Fibroblast of lung (primary cell): ENCODE measurements around the gene TRAF7.

Experiments
- EZH2 ChIP-seq: IDR thresholded peaks from 2 replicates; pipeline ENCODE4 v1.5.1; 2012; ENCODE audit warnings: low read length, control low read depth, mild to moderate bottlenecking; ENCODE audit errors: missing control alignments
- TF ChIP-seq, protein P1 (sequence below), 2 donors: IDR thresholded peaks in 1 of 2; conservative IDR thresholded peaks in 1 of 2; 1 replicate in 1 of 2; 2 replicates in 1 of 2; pipeline ENCODE4 v1.5.1; 2011 to 2012; ENCODE audit warnings: low read length in 2 of 2, control low read depth in 1 of 2, inconsistent platforms in 1 of 2, low read depth in 1 of 2, mild to moderate bottlenecking in 1 of 2

DNA sequence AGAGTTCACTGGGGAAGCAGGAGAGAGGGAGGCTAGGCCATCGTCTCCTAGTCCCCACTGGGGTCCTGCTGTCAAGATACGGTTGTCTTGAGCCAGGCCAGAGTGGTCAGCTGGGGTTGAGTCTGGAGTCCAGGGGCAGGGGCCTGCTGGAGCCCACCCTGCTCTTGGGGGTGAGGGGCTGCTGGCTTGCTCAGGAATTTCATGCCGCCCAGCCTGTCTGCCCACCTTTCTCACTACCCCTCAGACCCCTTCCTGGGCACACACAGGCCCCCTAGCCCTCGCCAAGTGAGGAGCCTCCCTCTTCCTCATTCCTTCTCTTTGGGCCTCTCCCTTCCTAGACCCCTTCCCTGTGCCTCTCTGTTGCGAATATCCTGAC is 1.3 kb downstream of the TRAF7 start:
- TF ChIP-seq, protein P1, sequence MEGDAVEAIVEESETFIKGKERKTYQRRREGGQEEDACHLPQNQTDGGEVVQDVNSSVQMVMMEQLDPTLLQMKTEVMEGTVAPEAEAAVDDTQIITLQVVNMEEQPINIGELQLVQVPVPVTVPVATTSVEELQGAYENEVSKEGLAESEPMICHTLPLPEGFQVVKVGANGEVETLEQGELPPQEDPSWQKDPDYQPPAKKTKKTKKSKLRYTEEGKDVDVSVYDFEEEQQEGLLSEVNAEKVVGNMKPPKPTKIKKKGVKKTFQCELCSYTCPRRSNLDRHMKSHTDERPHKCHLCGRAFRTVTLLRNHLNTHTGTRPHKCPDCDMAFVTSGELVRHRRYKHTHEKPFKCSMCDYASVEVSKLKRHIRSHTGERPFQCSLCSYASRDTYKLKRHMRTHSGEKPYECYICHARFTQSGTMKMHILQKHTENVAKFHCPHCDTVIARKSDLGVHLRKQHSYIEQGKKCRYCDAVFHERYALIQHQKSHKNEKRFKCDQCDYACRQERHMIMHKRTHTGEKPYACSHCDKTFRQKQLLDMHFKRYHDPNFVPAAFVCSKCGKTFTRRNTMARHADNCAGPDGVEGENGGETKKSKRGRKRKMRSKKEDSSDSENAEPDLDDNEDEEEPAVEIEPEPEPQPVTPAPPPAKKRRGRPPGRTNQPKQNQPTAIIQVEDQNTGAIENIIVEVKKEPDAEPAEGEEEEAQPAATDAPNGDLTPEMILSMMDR (conservative IDR thresholded peaks at IDR 0.05 in 1 of 2, IDR thresholded peaks at IDR 0.05 in 1 of 2; ENCODE audit: low read depth in 1 of 2, low read length in 2 of 2): no peak
- no peak for TF ChIP-seq EZH2
